GM10847 (cell line): ENCODE data around the gene FXYD5.

Experiments used
- POLR2A ChIP-seq: IDR thresholded peaks from 2 replicates; pipeline ENCODE4 v1.6.1; 2011; ENCODE audit not compliant: insufficient read length; ENCODE audit errors: extremely low read depth

FXYD5 gene, protein sequence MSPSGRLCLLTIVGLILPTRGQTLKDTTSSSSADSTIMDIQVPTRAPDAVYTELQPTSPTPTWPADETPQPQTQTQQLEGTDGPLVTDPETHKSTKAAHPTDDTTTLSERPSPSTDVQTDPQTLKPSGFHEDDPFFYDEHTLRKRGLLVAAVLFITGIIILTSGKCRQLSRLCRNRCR

GRCh38 chr19:35154525-35155406 lies at the start of gene FXYD5:
TSS of gene FXYD5 (plus strand) at chr19:35154735. CDS start at chr19:35155551, 816 bp downstream.
- TF ChIP-seq POLR2A, result no peak

- TF ChIP-seq POLR2A, result no peak
These were observed 49.5 kb upstream of the FXYD5 start for GRCh38 chr19:35105047-35105410.

DNA sequence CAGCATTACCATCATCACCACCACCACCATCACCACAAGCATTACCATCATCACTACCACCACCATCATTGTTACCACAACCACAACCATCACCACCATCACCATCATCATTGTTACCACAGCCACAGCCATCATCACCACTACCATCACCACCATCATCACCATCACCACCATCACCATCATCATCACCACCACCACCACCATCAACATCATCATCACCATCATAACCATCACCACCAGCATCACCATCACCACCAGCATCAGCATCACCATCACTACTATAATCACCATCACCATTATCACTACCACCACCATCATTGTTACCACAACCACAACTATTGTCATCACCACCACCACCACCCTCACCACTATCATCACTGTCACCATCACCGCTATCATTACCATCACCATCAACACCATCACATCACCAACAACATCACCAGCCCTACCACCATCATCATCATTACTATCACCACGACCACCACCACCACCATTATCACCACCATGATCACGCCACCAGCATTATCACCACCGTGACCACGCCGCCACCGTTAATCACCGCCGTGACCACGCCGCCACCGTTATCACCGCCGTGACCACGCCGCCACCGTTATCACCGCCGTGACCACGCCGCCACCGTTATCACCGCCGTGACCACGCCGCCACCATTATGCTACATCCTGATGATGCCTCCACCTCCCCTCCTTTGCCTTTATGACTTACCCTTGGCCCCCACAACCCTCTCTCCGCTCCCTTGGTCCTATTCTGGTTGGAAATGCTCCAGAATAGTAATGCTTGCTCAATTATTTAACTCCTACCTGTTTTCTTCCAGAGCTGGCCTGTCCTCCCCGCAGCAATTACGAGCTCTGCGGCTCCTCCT lies 48.9 kb upstream of the FXYD5 start:
- no peak for TF ChIP-seq POLR2A

- TF ChIP-seq POLR2A, result no peak
These were observed 48.3 kb upstream of the FXYD5 start for GRCh38 chr19:35106291-35106583.

GRCh38 chr19:35106898-35107541 lies 47.5 kb upstream of the FXYD5 start:
- no peak for TF ChIP-seq POLR2A

GRCh38 chr19:35107545-35107944 lies 47.0 kb upstream of the FXYD5 start:
- no peak for TF ChIP-seq POLR2A

DNA sequence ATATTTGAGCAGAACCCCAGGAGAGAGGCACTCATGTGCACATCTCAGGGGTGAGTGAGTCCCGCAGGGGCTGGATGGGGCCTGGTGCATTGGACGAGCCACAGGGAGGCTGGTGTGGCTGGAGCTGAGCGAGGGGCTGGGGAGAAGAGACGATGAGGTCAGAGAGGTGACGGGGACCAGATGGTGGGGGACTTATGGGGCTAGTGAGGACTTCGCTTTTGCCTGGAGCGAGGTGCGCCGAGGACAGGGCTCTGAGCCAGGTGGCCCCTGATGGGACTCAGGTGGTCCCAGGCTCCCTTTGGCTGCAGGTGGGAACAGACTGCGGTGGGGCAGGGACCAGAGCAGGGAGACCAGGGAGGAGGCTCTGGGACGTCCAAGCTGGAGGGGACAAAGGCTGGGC lies 45.8 kb upstream of the FXYD5 start:
- TF ChIP-seq POLR2A, result no peak

GRCh38 chr19:35109395-35110112 lies 45.0 kb upstream of the FXYD5 start:
- TF ChIP-seq POLR2A, result no peak

GRCh38 chr19:35110974-35111373 lies 43.6 kb upstream of the FXYD5 start:
- TF ChIP-seq POLR2A, result no peak

GRCh38 chr19:35112995-35113688 lies 41.4 kb upstream of the FXYD5 start:
- TF ChIP-seq POLR2A, result no peak

DNA sequence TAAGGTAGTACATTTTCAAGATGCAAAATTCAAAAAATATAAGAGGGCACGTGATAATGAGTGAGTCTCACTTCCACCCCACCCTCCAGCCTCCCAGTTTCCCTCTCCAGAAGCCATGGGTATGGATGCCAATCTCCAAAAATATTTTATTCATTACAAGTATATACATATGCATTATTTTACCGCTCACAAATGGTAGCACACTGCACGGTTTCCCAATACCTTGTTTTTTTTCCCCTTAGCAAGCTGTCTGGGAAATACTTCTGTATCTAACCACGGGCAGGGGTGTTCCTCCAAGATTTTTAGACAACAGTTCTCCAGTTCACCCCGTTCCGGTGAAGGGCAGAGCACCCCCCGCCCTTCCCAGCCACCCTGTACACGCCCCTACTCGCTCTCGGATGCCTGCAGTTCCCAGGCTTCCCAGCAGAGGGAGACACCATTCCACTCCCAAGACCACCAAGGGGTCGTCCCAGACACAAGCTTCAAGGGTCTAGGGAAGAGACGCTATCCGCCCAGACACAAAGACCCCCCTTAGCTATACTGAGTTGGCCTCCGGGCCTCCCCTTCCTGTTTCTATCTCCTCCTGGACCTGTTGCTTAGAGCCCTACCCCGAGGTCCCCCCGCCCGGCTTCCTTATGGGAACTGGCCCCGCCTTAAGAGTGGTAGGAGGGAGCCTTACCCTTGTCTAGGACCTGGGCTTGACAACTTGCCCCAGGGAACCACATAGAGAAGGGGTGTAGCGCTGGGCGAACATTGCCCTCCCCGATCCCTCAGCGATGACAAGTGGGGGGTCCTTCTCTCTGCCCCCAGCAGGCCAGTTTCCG lies 40.0 kb upstream of the FXYD5 start:
- TF ChIP-seq POLR2A, result no peak

DNA sequence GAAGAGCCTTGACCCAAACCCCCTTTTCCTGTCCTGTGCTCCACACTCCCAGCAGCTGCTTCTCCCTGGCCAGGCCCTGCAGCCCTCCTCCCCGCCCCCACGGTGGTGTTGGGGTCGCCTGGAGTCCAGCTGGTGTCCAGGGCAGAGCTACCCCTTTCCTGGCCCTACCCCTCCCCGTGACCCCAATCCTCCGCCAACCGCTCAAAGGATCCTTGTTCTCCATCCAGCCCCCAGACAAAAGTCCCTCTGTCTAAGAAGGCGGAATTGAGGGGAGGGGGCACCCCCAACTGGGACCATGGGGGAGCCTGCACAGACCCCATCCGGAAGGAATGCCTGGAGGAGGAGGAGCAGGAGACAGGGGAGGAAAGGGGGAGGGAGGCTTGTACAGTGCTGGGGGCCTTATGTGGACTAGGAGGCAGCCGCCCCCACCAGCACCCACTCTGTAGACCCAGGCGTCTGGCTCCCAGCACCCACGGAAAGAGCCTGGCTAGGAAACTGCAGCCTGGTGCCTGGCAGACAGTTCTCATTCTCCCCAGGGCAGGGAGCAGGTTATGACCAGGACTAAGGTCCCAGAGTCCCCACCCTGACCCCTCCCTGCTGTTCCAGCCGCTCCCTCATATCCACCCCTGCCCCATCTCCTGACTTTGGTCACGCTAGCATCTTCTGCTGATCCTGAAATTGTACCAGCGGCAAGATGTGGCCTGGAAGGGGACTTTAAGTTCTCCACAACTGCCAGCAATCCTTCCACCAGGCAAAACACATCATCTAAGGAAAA lies 39.2 kb upstream of the FXYD5 start, which contains the start of gene FXYD3:
FXYD3 (plus strand) TSS at position 647 of the 775 bp plus-strand sequence. CDS start 3,554 bp downstream, outside the sequence.
- no peak for TF ChIP-seq POLR2A
